ENCODE data around the gene ULK4. TPM values are rescaled to one million over a fixed set of nuclear protein-coding genes. Genes with fewer than 3 reads are reported as not detected.

Gene ULK4
- total RNA-seq, 1 experiment from 2014 or later: 6.3 TPM

GRCh38 chr3:41426485-41426884, 535.4 kb downstream of the ULK4 start:
- Histone ChIP-seq H3K36me3 (ENCODE audit: control insufficient read depth in 1 of 2, insufficient read depth in 2 of 2, low read length in 2 of 2) (no peaks in the 10 kb centered on the region), H3K4me2 (ENCODE audit: low read length) (no peak overlapping the region), H3K9me3 (ENCODE audit: control insufficient read depth in 1 of 2, insufficient read depth in 1 of 2, low read depth in 1 of 2, low read length in 2 of 2) (no peaks in the 10 kb centered on the region), H3K9ac (ENCODE audit: low read length) (no peak overlapping the region), H2AFZ (ENCODE audit: low read depth, low read length, poor library complexity, severe bottlenecking) (no peak overlapping the region), H3K79me2 (ENCODE audit: insufficient read depth, low read length) (no peaks in the 10 kb centered on the region), H3K9me2 (ENCODE audit: insufficient read depth) (no peaks in the 10 kb centered on the region), H3K27ac (ENCODE audit: low read depth, low read length) (no peak overlapping the region), H3K27me3 (ENCODE audit: insufficient read depth, low read length) (no peaks in the 10 kb centered on the region), H3K4me1 (ENCODE audit: control insufficient read depth in 1 of 2, insufficient read depth in 2 of 2, low read length in 2 of 2) (no peaks in the 10 kb centered on the region), H4K20me1 (ENCODE audit: insufficient read depth) (no peaks in the 10 kb centered on the region), H3K4me3 (replicated peaks in 1 of 2; ENCODE audit: low read depth in 1 of 2, low read length in 2 of 2) (no peak overlapping the region)
- ChIA-PET RAD21 (ENCODE audit: low non-redundant PET in 1 of 2, low total read pairs in 2 of 2, uncharacterized antibody in 2 of 2, unreplicated experiment in 2 of 2) (no interaction called here), POLR2A (no interaction called here), CTCF (no interaction called here)
- no peak for ATAC-seq
- TF ChIP-seq SP1 (IDR thresholded peaks at IDR 0.05; ENCODE audit: low read depth) (no peak), CEBPB (IDR thresholded peaks at IDR 0.05; ENCODE audit: low read depth) (no peak), ZFX (IDR thresholded peaks at IDR 0.05) (no peak), EGR1 (IDR thresholded peaks at IDR 0.05; ENCODE audit: low read depth) (no peak), POLR2AphosphoS5 (IDR thresholded peaks at IDR 0.05; ENCODE audit: low read depth, low read length) (no peak), EZH2 (IDR thresholded peaks at IDR 0.05) (no peak), CBX3 (IDR thresholded peaks at IDR 0.05; ENCODE audit: low read depth) (no peak), ZNF274 (IDR thresholded peaks at IDR 0.05; ENCODE audit: low read depth, low read length) (no peak), JUND (IDR thresholded peaks at IDR 0.05) (no peak), REST (IDR thresholded peaks at IDR 0.05; ENCODE audit: low read depth) (no peak), CTCF (IDR thresholded peaks at IDR 0.05 in 2 of 3, conservative IDR thresholded peaks at IDR 0.05 in 1 of 3; ENCODE audit: borderline replicate concordance in 1 of 3, insufficient read depth in 1 of 3, low read depth in 2 of 3, low read length in 2 of 3) (no peak), TCF7L2 (IDR thresholded peaks at IDR 0.05; ENCODE audit: borderline replicate concordance, extremely low read depth, insufficient read depth, insufficient read length) (no peak), SRF (IDR thresholded peaks at IDR 0.05; ENCODE audit: low read depth) (no peak), MAX (IDR thresholded peaks at IDR 0.05) (no peak), FOSL1 (IDR thresholded peaks at IDR 0.05; ENCODE audit: low read depth) (no peak), EZH2phosphoT487 (IDR thresholded peaks at IDR 0.05; ENCODE audit: borderline replicate concordance) (no peak)
- BruUV-seq (replicated peaks): no TSS peak
- intact Hi-C loops (cut with micrococcal nuclease): no loop called here
- DNase-seq (ENCODE audit: low read depth, low spot score): no peak
